K562 (cell line): ENCODE measurements around the gene CDCA4. TPM values are rescaled to one million over a fixed set of nuclear protein-coding genes. Genes with fewer than 3 reads are reported as not detected.

Experiments used
- ATAC-seq: fragments of 200-7000 bp; cut with Tn5 transposase; 3 replicates; pipeline ENCODE4 v1.9.1; 2020; ENCODE audit warnings: moderate library complexity
- BruUV-seq: library from RNA; stranded (reverse); fragments of 400-500 nt; replicated peaks from 2 replicates; lab custom pipeline; 2021; lab: Mats Ljungman, UMichigan
- CTCF ChIA-PET: fragments of 300-600 bp; formaldehyde crosslinking; extraction: SDS; loops from one replicate; lab custom pipeline; 2021; ENCODE audit warnings: low intra/inter-chr PET ratio; lab: Yijun Ruan, JAX
- POLR2A ChIA-PET: fragments of 300-600, 350-650 bp; sonication (Branson Sonifier 250); formaldehyde crosslinking; extraction: SDS; loops from one replicate; lab custom pipeline; 2021; ENCODE audit warnings: antibody characterized with exemption, inconsistent platforms; lab: Yijun Ruan, JAX
- DNase-seq, 4 experiments: peaks; one replicate each; pipeline versions ENCODE4 v3.0.0 to v3.0.0-alpha.2; 2011 to 2018; ENCODE audit warnings: low spot score in 3 of 4, mixed read lengths in 3 of 4; ENCODE audit errors: extremely low read depth in 1 of 4
- FAIRE-seq: peaks from 2 replicates; lab custom pipeline; 2011; peaks lifted over from hg19 to GRCh38; lab: Jason Lieb, UNC
- H2AFZ ChIP-seq: 2 replicates; pipeline ENCODE4 v1.6.0; 2011; ENCODE audit warnings: low read depth, low read length, control low read depth, inconsistent platforms
- H3K27ac ChIP-seq: fragments of 200-600 bp; 3 replicates; pipeline ENCODE4 v1.8.0; 2011; ENCODE audit warnings: low read depth, mild to moderate bottlenecking, control low read depth, inconsistent platforms, low read length, moderate library complexity, mixed read lengths; ENCODE audit errors: extremely low read depth
- H3K27me3 ChIP-seq, 2 experiments: fragments of 300-600 bp in 1 of 2; 2 replicates in 1 of 2; 3 replicates in 1 of 2; pipeline versions ENCODE4 v1.6.0 to v1.8.0; 2011; ENCODE audit warnings: inconsistent platforms in 2 of 2, low read length in 2 of 2, mild to moderate bottlenecking in 1 of 2, mixed read lengths in 1 of 2, moderate library complexity in 1 of 2; ENCODE audit not compliant: control insufficient read depth in 2 of 2, insufficient read depth in 2 of 2
- H3K36me3 ChIP-seq: fragments of 300-600 bp; 3 replicates; pipeline ENCODE4 v1.8.0; 2011; ENCODE audit warnings: mild to moderate bottlenecking, low read length, inconsistent platforms; ENCODE audit not compliant: control insufficient read depth, insufficient read depth
- H3K4me1 ChIP-seq, 2 experiments: fragments of 200-600 bp in 1 of 2; replicated peaks in 1 of 2; 2 replicates in 1 of 2; 3 replicates in 1 of 2; pipeline versions ENCODE4 v1.5.1 to v1.8.0; 2011; ENCODE audit warnings: inconsistent platforms in 2 of 2, low read length in 2 of 2, mild to moderate bottlenecking in 1 of 2, mixed read lengths in 1 of 2, moderate library complexity in 1 of 2; ENCODE audit not compliant: control insufficient read depth in 2 of 2, insufficient read depth in 2 of 2
- H3K4me2 ChIP-seq: 2 replicates; pipeline ENCODE4 v1.6.1; 2011; ENCODE audit warnings: low read length, control low read depth, inconsistent platforms, mixed read lengths; ENCODE audit not compliant: insufficient read depth
- H3K4me3 ChIP-seq: fragments of 200-600 bp; sonication (generic), shearing (Covaris generic); 2 replicates; pipeline ENCODE4 v1.5.1; 2016; ENCODE audit warnings: control low read depth, inconsistent platforms
- H3K79me2 ChIP-seq: fragments of 200-600 bp; 3 replicates; pipeline ENCODE4 v1.8.0; 2011; ENCODE audit warnings: low read length, inconsistent platforms; ENCODE audit not compliant: control insufficient read depth, insufficient read depth
- H3K9ac ChIP-seq, 2 experiments: 2 replicates each; pipeline versions ENCODE4 v1.6.0 to v1.6.1; 2011; ENCODE audit warnings: low read depth in 2 of 2, low read length in 2 of 2, control low read depth in 1 of 2, inconsistent platforms in 1 of 2, mild to moderate bottlenecking in 1 of 2, mixed read lengths in 1 of 2; ENCODE audit not compliant: insufficient read depth in 1 of 2
- H3K9me1 ChIP-seq: one replicate; pipeline ENCODE4 v1.6.0; 2011; ENCODE audit warnings: inconsistent platforms, mild to moderate bottlenecking, low read length, moderate library complexity; ENCODE audit not compliant: control insufficient read depth, insufficient read depth
- H3K9me3 ChIP-seq: replicated peaks from 2 replicates; pipeline ENCODE4 v1.5.1; 2011; ENCODE audit warnings: low read depth, low read length, inconsistent platforms; ENCODE audit not compliant: control insufficient read depth, insufficient read depth
- H4K20me1 ChIP-seq: replicated peaks from 2 replicates; pipeline ENCODE4 v1.6.1; 2011; ENCODE audit warnings: low read length, inconsistent platforms, mixed read lengths; ENCODE audit not compliant: control insufficient read depth, insufficient read depth
- BCL6 ChIP-seq: fragments of 250-450 bp; sonication (Bioruptor Pico); IDR thresholded peaks from 2 replicates; pipeline ENCODE4 v1.4.0; 2020
- BRF1 ChIP-seq: IDR thresholded peaks from 3 replicates; pipeline ENCODE4 v1.6.1; 2011; ENCODE audit warnings: borderline replicate concordance, mild to moderate bottlenecking; ENCODE audit not compliant: insufficient read length; ENCODE audit errors: extremely low read depth
- CEBPZ ChIP-seq: fragments of 150-350 bp; IDR thresholded peaks from 2 replicates; pipeline ENCODE4 v1.6.1; 2014; ENCODE audit warnings: low read depth, mild to moderate bottlenecking, low read length, borderline replicate concordance
- CREB5 ChIP-seq: fragments of 250-450 bp; sonication (Bioruptor Pico); IDR thresholded peaks from 2 replicates; pipeline ENCODE4 v1.5.0; 2020; ENCODE audit warnings: mild to moderate bottlenecking
- ERF ChIP-seq: fragments of 450-650 bp; formaldehyde crosslinking; IDR thresholded peaks from 2 replicates; pipeline ENCODE4 v1.4.0; 2020; ENCODE audit warnings: mild to moderate bottlenecking, mixed read lengths
- ETS2 ChIP-seq: IDR thresholded peaks from 2 replicates; pipeline ENCODE4 v1.6.1; 2016; ENCODE audit warnings: borderline replicate concordance, missing genetic modification characterization, mild to moderate bottlenecking, moderate library complexity, missing compliant biosample characterization; ENCODE audit not compliant: poor library complexity, severe bottlenecking
- NEUROD1 ChIP-seq: fragments of 150-350 bp; IDR thresholded peaks from 2 replicates; pipeline ENCODE4 v1.6.1; 2014; ENCODE audit warnings: borderline replicate concordance, low read length, low read depth; ENCODE audit not compliant: partially characterized antibody
- PBX2 ChIP-seq, 2 experiments: IDR thresholded peaks in 1 of 2; conservative IDR thresholded peaks in 1 of 2; 2 replicates each; pipeline ENCODE4 v1.6.1; 2016; ENCODE audit warnings: low read depth in 2 of 2, mild to moderate bottlenecking in 1 of 2, missing compliant biosample characterization in 1 of 2, missing genetic modification characterization in 1 of 2, moderate library complexity in 1 of 2
- PML ChIP-seq: IDR thresholded peaks from 2 replicates; pipeline ENCODE4 v1.6.1; 2012; ENCODE audit warnings: low read length, inconsistent platforms
- SP2 ChIP-seq: IDR thresholded peaks from 2 replicates; pipeline ENCODE4 v1.6.1; 2011; ENCODE audit warnings: mild to moderate bottlenecking, low read depth, low read length, moderate library complexity; ENCODE audit not compliant: poor library complexity, severe bottlenecking; ENCODE audit errors: extremely low read depth
- ZBTB8A ChIP-seq: fragments of 450-650 bp; IDR thresholded peaks from 2 replicates; pipeline ENCODE4 v1.6.1; 2018; ENCODE audit warnings: mild to moderate bottlenecking, moderate library complexity; ENCODE audit not compliant: partially characterized antibody
- ZNF124 ChIP-seq: sonication (generic); formaldehyde crosslinking; IDR thresholded peaks from 2 replicates; pipeline ENCODE4 v1.8.1; 2022; ENCODE audit warnings: missing genetic modification reagents
- ZNF224 ChIP-seq: sonication (generic); formaldehyde crosslinking; IDR thresholded peaks from 2 replicates; pipeline ENCODE4 v1.8.0; 2022; ENCODE audit warnings: mild to moderate bottlenecking, missing genetic modification reagents
- WGBS: fragments of 100-300 bp; shearing (Covaris generic); methylation state at CpG from one replicate; pipeline ENCODE4 v1.1.6; 2016; ENCODE audit warnings: low coverage, mixed read lengths; ENCODE audit not compliant: insufficient coverage; ENCODE audit errors: missing lambda C conversion rate; 5-methylcytosine and 5-hydroxymethylcytosine counted together
- in situ Hi-C: fragments of 300-500 bp; cut with MboI; formaldehyde crosslinking; loops from 4 replicates; pipeline ENCODE4 v1.15.0; 2018; ENCODE audit warnings: inconsistent platforms, mixed read lengths
- intact Hi-C: fragments of 100-400 bp; cut with micrococcal nuclease; formaldehyde crosslinking; loops from 2 replicates; pipeline ENCODE4 v1.14.2; 2022
- polyA plus RNA-seq, 8 experiments: library from polyadenylated mRNA; depleted of rRNA in 4 of 8; stranded (reverse) in 5 of 8; unstranded in 3 of 8; fragments of >200 nt; fragmentation: Nextera tagmentation in 2 of 8; fragmentation: Illumina TruSeq in 1 of 8; extraction: Ambion mirVana in 2 of 8; extraction: Trizol in 1 of 8; gene quantifications; 2 replicates each; pipeline versions ENCODE4 v1.2.1 to v1.2.3, GENCODE V29; 2011 to 2014; ENCODE audit warnings: inconsistent platforms in 1 of 8, missing spikeins in 1 of 8
- total RNA-seq, 7 experiments: library from RNA; depleted of rRNA in 6 of 7; stranded (reverse); fragments of >200 nt in 6 of 7; fragmentation: Illumina TruSeq in 2 of 7; extraction: Trizol in 2 of 7; gene quantifications; 2 replicates each; pipeline versions ENCODE4 v1.2.1 to v1.2.3, GENCODE V29; 2011 to 2021; ENCODE audit warnings: low replicate concordance in 1 of 7
- TF ChIP-seq, protein P1 (sequence below): sonication (generic); formaldehyde crosslinking; IDR thresholded peaks from 2 replicates; pipeline ENCODE4 v1.8.1; 2023; ENCODE audit warnings: mild to moderate bottlenecking, missing genetic modification reagents

The CDCA4 gene
- total and polyA plus RNA-seq, 9 of the 15 experiments (the other 6 are each of a cell fraction or from before 2014, with no cell fraction given): 6.6 to 44.2 (median 23.0) TPM

DNA sequence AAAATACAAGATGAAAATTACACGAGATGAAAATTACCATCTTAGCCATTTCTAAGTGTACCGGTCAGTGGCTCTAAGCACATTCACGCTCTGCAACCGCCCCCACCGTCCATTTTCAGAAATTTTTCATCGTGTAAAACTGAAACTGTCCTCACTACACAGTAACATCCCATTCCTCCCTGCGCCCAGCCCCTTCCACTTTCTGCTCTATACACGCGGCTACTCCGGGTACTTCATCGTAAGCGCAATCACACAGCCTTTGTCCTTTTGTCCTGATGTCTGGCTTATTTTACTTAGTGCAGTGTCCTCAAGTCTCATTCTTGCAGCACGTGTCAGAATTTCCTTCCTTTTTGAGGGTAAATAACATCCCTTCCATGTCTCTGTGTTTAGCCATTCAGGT is 47.9 kb upstream of the CDCA4 start:
- BruUV-seq: no TSS peak
- ChIA-PET CTCF (no interaction called here), POLR2A (no interaction called here)
- H3K4me2 ChIP-seq: no peak overlapping the region
- no peaks in the 10 kb centered on the region for H4K20me1 ChIP-seq
- ATAC-seq (no peak), DNase-seq (no peak), FAIRE-seq (no peak)
- H3K27me3 ChIP-seq: no peaks in the 10 kb centered on the region
- no peak overlapping the region for H2AFZ ChIP-seq
- H3K79me2 ChIP-seq: no peaks in the 10 kb centered on the region
- H3K4me1 ChIP-seq: peaks cover 5 to 52% of the 10 kb centered on the region in 2 experiments; a peak in 4 of 5 replicates
- H3K4me3 ChIP-seq: no peak overlapping the region
- H3K9me3 ChIP-seq: no peaks in the 10 kb centered on the region
- intact Hi-C loops: no loop called here
- H3K27ac ChIP-seq: no peak overlapping the region
- H3K9ac ChIP-seq: no peak overlapping the region
- in situ Hi-C loops: no loop called here
- H3K9me1 ChIP-seq: peaks cover 4% of the 10 kb centered on the region
- 58% methylated on average over 11 of the region's 13 CpGs for WGBS
- TF ChIP-seq, protein P1, sequence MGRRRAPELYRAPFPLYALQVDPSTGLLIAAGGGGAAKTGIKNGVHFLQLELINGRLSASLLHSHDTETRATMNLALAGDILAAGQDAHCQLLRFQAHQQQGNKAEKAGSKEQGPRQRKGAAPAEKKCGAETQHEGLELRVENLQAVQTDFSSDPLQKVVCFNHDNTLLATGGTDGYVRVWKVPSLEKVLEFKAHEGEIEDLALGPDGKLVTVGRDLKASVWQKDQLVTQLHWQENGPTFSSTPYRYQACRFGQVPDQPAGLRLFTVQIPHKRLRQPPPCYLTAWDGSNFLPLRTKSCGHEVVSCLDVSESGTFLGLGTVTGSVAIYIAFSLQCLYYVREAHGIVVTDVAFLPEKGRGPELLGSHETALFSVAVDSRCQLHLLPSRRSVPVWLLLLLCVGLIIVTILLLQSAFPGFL (CRISPR knock-in tag): no peak
- TF ChIP-seq CEBPZ (no peak), ZNF224 (no peak), SP2 (no peak), ERF (no peak), ZNF124 (no peak), PML (no peak), BCL6 (CRISPR knock-in tag) (no peak), CREB5 (CRISPR knock-in tag) (no peak), BRF1 (no peak), ETS2 (tag) (no peak), NEUROD1 (no peak), PBX2 (CRISPR knock-in tag; IDR thresholded peaks at IDR 0.05; ENCODE audit: low read depth) (no peak), PBX2 (tag; conservative IDR thresholded peaks at IDR 0.05; ENCODE audit: low read depth) (no peak), ZBTB8A (no peak)
- no peaks in the 10 kb centered on the region for H3K36me3 ChIP-seq
